Testis (tissue), 2 donors: ENCODE measurements around the gene NUMA1.

Experiments
- CTCF ChIP-seq, 3 experiments: fragments of 450-650 bp in 2 of 3; fragments of 200-600 bp in 1 of 3; sonication (generic) in 1 of 3; IDR thresholded peaks; one replicate each; pipeline ENCODE4 v1.5.1; 2016 to 2019; ENCODE audit warnings: antibody characterized with exemption in 3 of 3, mild to moderate bottlenecking in 2 of 3, moderate library complexity in 1 of 3
- POLR2A ChIP-seq: fragments of 450-650 bp; IDR thresholded peaks from one replicate; pipeline ENCODE4 v1.6.1; 2017; ENCODE audit warnings: antibody characterized with exemption, mild to moderate bottlenecking, moderate library complexity

- TF ChIP-seq CTCF (IDR thresholded peaks at IDR 0.05) (no peak), POLR2A (no peak)
Observed at GRCh38 chr11:72100009-72100408, 19.7 kb upstream of the NUMA1 start.
